ENCODE results near the gene RNF180.

DNA sequence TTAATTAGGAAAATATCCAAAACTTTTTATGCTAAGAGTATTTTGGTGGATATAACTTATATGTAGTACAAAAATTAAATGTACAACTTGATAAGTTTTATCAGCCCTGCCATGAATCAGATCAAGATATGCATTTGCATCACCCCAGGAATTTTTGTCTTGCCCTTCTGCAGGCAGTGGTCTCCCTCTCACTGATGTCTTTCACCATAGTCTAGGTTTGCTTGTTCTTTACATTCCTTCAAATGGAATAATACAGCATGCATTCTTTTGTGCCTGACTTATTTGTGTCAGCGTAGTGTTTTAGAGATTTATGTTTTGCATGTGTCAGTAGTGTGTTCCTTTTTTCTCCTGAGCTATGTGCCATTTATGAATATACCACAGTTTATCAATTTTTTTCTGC, 36.4 kb downstream of the RNF180 start:
- TF ChIP-seq TCF7 (IDR thresholded peaks at IDR 0.05; ENCODE audit: low read depth) (no peak), E2F1 (CRISPR knock-in tag; IDR thresholded peaks at IDR 0.05) (no peak), MXI1 (IDR thresholded peaks at IDR 0.05; ENCODE audit: borderline replicate concordance, low read depth, low read length) (no peak), PTBP1 (IDR thresholded peaks at IDR 0.05; ENCODE audit: low read depth, low read length, poor library complexity, severe bottlenecking) (no peak)

Data from HepG2 (cell line).